Activated CD4-positive, alpha-beta T cell treated with anti-CD3 and anti-CD28 coated beads for 1 hour (primary cell): ENCODE results near the gene COLEC12.

ENCODE experiments used
- DNase-seq: peaks from one replicate; pipeline ENCODE4 v3.0.0-alpha.2; 2020

COLEC12 gene

DNA sequence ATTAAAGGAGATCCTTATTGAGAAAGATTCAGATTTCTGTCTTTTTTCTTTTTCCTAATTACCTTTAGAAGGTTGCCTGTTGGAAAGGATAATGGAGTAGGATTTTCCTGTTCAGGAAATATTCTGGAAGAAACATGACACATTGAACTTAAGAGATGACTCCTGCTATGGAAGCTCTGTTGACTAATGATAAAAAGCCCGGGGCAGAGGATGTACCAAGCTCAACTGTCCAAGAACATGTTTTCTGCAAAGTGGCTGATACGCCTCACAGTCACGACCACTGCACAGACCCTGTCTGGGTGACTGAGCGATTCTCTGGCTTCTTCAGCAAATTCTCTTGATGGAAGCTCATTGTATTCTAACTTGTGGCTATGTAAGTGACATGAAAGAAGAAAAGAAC, 146.5 kb downstream of the COLEC12 start:
- DNase-seq, result no peak

- no peak for DNase-seq
Observed at GRCh38 chr18:352438-352837, 148.1 kb downstream of the COLEC12 start.

- no peak for DNase-seq
Observed at GRCh38 chr18:350953-351572, 149.4 kb downstream of the COLEC12 start.

GRCh38 chr18:346600-346999, 153.9 kb downstream of the COLEC12 start:
- no peak for DNase-seq

GRCh38 chr18:341102-341501, 159.4 kb downstream of the COLEC12 start:
- DNase-seq, result no peak

- no peak for DNase-seq
Observed at GRCh38 chr18:340044-340443, 160.5 kb downstream of the COLEC12 start.

DNA sequence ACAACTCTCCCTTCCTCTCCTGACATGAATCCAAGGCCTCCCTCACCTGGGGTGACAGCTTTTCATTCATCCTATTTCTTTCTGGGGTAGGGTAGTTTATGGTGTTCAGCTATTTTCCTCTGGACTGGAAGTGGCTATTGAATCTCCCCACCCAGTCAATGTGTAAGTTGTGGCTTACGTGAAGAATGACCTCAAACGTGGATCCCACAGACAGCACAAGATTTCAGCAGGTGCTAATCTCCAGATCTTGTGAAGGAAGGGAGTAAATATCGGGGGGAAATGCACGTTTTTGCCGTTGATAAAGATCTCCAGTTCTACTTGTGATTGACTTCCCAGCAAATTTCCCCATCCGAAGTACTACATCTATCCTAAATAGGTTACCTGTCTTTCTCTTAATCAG, 161.3 kb downstream of the COLEC12 start:
- DNase-seq, result no peak

- DNase-seq, result no peak
Observed at GRCh38 chr18:336713-337112, 163.8 kb downstream of the COLEC12 start.

GRCh38 chr18:335733-336132, 164.8 kb downstream of the COLEC12 start:
- DNase-seq, result no peak

DNA sequence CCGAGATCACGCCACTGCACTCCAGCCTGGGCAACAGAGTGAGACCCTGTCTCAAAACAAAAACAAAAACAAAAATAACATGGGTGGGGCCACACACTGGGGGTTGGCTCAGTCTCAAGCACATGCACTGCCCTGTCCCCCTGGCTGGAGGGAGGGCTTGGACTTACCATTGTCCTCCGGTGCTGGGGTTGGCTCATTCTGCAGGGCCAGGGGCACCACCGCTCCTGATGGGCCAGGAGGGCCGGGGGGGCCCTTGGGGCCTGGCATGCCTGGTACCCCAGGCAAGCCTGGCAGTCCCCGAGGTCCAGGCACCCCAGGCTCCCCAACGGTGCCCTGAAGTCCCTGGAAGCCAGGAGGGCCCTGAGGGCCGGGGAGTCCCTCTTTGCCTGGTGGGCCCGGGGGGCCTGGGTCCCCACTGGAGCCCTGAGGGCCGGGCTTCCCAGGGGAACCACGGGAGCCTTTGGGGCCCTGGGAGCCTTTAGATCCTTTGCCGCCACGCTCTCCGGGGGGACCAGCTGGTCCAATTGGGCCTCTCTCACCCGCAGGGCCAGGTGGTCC, 165.8 kb downstream of the COLEC12 start:
- DNase-seq, result no peak

DNA sequence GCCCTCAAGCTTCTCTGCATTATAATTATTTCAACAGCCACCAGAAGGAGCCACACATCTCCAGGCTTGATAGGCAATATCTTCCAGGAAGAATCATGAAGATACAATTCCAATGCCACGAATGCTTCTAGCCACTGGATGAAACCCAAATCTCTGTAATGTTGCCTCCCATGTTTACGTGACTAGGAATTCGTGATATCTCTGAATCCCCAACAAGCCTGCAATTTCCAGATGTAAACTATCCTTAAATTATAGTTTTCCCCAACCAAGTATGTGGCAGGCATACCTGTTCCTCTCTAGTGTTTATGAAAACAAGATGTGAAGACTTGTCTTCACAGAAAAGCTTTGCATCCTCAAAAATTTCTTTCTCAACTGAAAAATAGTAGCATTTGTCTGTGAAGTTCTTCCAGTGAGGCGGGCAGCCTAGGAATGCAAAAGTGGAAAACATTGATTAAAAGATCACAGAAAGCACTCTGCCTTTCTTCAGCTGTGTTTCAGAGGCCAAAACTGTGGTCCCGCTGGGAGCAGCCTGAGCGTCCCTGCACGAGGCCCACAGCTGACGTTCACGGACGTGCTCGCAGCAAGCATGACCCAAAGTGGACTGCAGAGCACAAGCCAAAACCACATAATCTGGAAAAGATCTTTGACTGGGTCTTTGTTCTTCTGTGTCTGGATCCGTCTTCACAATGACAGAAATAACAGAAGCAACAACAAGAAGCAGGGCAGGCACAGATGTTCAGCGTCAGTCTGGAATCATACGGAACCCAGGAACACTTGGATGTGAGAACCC, 167.6 kb downstream of the COLEC12 start:
- no peak for DNase-seq

- DNase-seq, result no peak
Observed at GRCh38 chr18:332007-332406, 168.5 kb downstream of the COLEC12 start.

DNA sequence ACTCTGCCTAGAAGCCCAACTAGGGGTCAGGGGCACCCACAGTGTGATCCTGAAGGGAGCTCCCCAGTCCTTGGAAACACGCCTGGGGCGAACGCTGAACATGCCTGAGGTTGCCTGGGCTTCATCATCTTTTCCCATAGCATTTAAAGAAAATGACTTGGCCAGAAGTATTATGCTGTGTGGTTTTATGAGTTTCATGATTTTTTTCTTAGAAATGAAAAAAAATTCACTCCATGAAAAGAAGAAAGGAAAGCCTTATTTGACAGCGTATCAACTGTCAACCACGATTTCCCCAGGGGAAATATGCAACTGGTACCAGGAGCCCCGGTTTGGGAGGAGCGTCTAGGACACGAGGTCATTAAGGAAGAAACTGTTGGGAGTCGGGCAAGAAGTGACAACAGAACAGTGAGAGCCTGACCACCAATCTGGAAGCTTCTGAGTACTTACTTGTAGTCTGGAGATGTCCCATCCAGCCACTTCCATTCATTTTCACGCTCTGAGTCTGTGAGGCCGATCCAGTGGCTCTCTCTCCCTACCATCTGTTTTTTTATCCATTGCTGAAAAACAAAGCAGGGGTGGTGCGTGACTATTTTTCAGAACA, 169.2 kb downstream of the COLEC12 start:
- DNase-seq, result no peak

DNA sequence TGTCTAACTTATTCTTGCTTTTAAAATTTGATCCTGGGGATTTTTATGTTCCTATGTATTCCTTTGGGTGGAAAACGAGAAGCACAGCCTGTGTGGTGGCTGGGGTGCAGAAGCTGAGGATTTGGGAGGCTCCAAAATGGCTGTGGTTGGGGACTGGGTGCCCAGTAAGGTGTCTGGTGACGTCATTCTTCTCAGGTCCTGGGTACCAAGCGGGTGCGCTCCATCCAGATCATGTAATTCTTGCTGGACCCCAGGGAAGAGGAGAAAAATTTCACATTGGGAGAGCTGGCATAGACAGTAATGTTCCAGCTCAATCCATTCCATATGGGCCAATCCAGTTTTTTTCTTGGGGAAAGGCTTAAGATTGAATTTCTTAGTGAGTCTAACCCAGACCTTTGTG, 171.6 kb downstream of the COLEC12 start:
- DNase-seq, result no peak

GRCh38 chr18:326846-327245, 173.7 kb downstream of the COLEC12 start:
- no peak for DNase-seq

DNA sequence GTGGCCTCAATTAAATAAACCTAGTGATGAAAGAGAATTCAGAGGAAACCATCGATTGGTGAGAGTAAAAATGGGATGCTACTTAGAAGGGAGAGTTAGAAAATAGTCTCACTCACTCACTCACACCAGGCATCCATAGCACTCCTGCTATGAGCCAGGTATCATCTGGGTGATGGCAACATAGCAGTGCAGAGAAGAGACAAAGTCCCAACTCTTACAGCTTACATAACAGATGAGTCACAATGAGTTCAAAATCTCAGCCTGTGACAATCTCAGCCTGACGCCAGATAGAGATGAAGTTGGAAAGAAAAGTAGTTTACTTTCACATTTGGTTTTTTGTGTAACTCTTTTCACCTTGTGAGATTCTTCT, 177.3 kb downstream of the COLEC12 start:
- no peak for DNase-seq

GRCh38 chr18:321865-322467, 178.5 kb downstream of the COLEC12 start:
- DNase-seq, result no peak

DNA sequence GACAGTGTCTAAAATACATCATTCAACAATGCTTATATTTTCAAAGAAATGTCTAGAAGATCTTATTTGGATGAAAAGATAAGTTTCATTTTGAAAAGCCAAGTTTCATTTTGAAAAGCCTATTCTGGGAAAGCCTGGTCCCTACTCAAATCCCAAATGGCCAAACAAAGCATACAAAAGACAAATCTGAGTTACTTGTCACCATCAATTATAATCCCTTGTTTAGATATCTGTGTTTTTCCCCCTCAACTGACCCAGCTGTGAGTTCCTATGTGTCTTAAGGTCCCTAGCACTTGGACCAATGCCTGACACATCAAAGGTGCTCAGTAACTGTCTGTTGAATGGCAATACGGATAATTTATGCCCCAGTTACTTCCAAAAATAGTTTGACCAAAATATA, 180.3 kb downstream of the COLEC12 start:
- DNase-seq, result no peak

GRCh38 chr18:319720-320119, 180.8 kb downstream of the COLEC12 start:
- DNase-seq, result no peak

DNA sequence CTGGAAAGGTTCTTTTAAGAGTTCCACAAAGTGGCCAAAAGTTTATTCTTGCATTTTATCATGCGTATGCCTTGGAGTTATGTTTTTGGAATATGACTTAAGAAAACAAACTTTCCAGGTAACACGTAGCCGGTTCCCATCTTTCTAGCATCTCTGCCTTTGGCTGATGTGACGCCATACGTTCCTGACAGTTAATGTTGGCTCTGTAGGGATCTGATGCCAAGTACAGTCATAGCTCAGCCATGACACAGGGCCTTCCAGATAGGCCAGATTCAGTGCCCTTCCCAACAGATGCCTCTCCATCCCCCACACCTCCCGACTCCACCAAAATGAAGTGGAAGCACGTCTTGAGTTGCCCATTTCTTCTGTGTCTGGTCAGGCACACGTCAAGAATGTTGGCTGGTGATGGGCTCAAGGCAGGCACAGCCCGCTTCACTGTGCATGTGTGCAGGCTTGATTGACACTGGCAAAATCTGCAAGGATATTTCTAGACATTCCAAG, 181.7 kb downstream of the COLEC12 start:
- DNase-seq, result no peak

DNA sequence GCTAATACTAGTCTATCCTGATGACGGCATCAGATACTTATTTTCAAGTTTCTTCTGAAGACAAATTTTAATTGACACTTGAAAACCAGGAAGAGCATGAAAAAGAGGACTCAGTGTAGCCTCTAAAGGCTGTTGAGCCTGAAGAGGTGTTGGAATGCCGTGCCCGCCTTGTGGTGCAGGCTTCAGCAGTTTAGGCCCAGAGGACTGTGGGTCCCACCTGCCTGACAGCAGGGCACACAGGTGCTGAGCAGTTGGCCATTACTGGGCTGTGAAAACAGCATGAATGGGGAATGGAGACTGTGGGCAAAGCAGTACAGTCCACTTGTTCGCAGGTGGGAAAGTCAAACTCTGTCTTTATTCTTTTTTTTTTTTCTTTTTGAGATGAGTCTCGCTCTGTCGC, 182.9 kb downstream of the COLEC12 start:
- no peak for DNase-seq

DNA sequence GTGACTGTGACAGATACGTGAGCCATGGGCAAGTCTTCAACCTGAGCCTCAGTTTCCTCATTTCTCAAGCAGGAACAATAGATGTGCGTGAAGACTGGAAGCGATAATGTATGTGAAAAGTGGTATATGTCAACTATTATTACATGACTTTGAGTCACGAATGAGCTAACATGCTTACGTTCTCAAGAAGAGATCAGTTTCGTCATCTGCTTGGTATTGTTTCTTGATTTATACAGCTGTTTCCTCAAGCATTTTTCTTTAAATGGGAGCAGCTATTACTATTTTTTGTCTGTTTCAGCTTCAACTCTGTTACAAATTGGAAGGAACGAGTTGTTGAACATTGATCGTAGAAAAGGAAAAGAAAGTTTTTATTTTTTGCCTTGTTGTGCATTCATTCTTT, 184.1 kb downstream of the COLEC12 start:
- DNase-seq, result no peak

- DNase-seq, result no peak
Observed at GRCh38 chr18:313931-314330, 186.6 kb downstream of the COLEC12 start.

DNA sequence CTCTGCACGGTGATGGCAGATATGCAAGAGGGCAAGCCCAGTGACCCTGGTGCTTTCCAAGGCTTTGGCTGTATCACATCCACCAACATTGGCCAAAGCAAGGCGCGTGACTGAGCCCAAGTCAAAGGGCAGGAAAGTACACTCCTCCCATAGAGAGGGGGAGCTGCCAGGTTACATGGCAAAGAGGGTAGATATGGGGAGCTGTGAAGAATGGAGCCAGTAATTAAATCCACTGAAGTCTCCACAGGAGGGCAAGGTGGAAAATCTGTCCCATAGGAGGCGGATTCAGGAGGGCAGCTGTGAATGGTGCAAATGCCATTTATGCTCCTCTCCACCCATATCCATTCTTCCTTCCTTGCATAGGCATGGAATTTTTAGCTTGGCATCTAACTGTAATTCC, 188.1 kb downstream of the COLEC12 start:
- DNase-seq, result no peak
